Karpas-422 (cell line): ENCODE results near the gene CTNND2. TPM values are rescaled to one million over a fixed set of nuclear protein-coding genes. Genes with fewer than 3 reads are reported as not detected.

Experiments
- DNase-seq: peaks from one replicate; pipeline ENCODE4 v3.0.0-alpha.2; 2015
- H2AFZ ChIP-seq: fragments of 200-600 bp; sonication (generic); 2 replicates; pipeline ENCODE4 v1.6.1; 2014; ENCODE audit warnings: antibody characterized with exemption, low read length, mixed read lengths
- H3K27ac ChIP-seq: fragments of 200-600 bp; sonication (generic); 2 replicates; pipeline ENCODE4 v1.5.1; 2014; ENCODE audit warnings: mild to moderate bottlenecking, low read length, moderate library complexity
- H3K27me3 ChIP-seq: fragments of 200-600 bp; sonication (generic); 2 replicates; pipeline ENCODE4 v1.6.1; 2014; ENCODE audit warnings: low read length, mixed read lengths
- H3K36me3 ChIP-seq: fragments of 200-600 bp; sonication (generic); 2 replicates; pipeline ENCODE4 v1.6.1; 2014; ENCODE audit warnings: low read length, mixed read lengths; ENCODE audit not compliant: insufficient read depth
- H3K4me1 ChIP-seq: fragments of 200-600 bp; sonication (generic); 2 replicates; pipeline ENCODE4 v1.6.1; 2014; ENCODE audit warnings: mild to moderate bottlenecking, low read length, mixed read lengths
- H3K4me2 ChIP-seq: fragments of 200-600 bp; sonication (generic); 2 replicates; pipeline ENCODE4 v1.6.1; 2014; ENCODE audit warnings: low read length, low read depth, mild to moderate bottlenecking; ENCODE audit not compliant: poor library complexity, severe bottlenecking
- H3K4me3 ChIP-seq: fragments of 200-600 bp; sonication (generic); 2 replicates; pipeline ENCODE4 v1.5.1; 2014; ENCODE audit warnings: mild to moderate bottlenecking, antibody characterized with exemption, low read length, mixed read lengths
- H3K79me2 ChIP-seq: fragments of 200-600 bp; sonication (generic); 2 replicates; pipeline ENCODE4 v1.6.1; 2014; ENCODE audit warnings: mild to moderate bottlenecking, low read length, mixed read lengths
- H3K9ac ChIP-seq: fragments of 200-600 bp; sonication (generic); 2 replicates; pipeline ENCODE4 v1.6.0; 2014; ENCODE audit warnings: low read length
- H3K9me2 ChIP-seq: fragments of 200-600 bp; sonication (generic), shearing (Covaris generic); replicated peaks from 2 replicates; pipeline ENCODE4 v1.6.0; 2014; ENCODE audit warnings: mild to moderate bottlenecking, low read length, moderate library complexity; ENCODE audit not compliant: insufficient read depth
- H3K9me3 ChIP-seq: fragments of 300-700, 200-600 bp; sonication (generic); 2 replicates; pipeline ENCODE4 v1.6.1; 2014; ENCODE audit warnings: low read length, mixed read lengths
- H4K20me1 ChIP-seq: fragments of 200-600 bp; sonication (generic); 2 replicates; pipeline ENCODE4 v1.6.1; 2014; ENCODE audit warnings: mild to moderate bottlenecking, antibody characterized with exemption, low read length, low read depth; ENCODE audit not compliant: insufficient read depth
- total RNA-seq: library from RNA; depleted of rRNA; stranded (reverse); fragments of >200 nt; shearing (Covaris generic); gene quantifications from 2 replicates; pipeline ENCODE4 v1.2.3, GENCODE V29; 2014; ENCODE audit warnings: low replicate concordance

Gene CTNND2
- total RNA-seq, 1 experiment from 2014 or later: not detected

- DNase-seq: no peak
- no peaks in the 10 kb centered on the region for H3K36me3 ChIP-seq
Observed at GRCh38 chr5:11150976-11151375, 753.3 kb downstream of the CTNND2 start.

DNA sequence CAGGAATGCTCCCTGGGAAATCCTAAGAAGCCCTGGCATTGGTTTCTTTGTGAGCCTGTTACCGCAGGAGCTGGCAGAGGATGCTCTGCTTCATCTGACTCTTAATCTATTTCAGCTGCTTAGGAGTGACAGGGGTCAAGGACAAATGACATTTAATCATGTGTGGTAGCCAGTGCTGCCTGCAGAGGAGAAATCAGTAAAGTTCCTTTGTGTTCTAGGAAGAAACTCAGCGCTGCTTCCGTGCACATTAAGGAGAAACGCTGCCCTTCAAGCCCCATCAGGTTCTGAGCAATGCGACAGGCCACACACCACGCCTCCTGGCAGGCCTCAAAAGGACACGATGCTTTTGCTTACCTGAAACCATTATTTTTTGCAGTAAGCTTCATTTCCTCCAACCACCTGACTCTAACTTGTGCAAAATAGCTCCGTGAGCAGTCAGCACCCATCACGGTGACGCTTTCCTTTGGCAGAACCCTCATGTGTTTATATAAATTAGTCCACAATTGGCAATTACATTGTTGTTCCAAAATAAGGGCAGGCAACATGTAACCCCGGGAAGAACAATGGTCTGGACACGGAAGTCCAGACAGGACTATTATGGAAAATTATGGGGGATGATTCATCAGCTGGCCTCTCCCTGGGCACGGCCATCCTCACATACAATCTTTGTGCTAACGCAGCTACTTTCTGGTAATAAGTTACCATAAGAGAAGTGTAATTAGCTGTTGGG, 755.3 kb downstream of the CTNND2 start:
- DNase-seq: no peak
- Histone ChIP-seq H4K20me1 (no peaks in the 10 kb centered on the region), H3K9me2 (no peaks in the 10 kb centered on the region), H3K27me3 (no peaks in the 10 kb centered on the region), H3K79me2 (no peaks in the 10 kb centered on the region), H3K27ac (no peak overlapping the region), H2AFZ (no peak overlapping the region), H3K4me3 (no peak overlapping the region), H3K4me2 (no peak overlapping the region), H3K36me3 (no peaks in the 10 kb centered on the region), H3K4me1 (no peaks in the 10 kb centered on the region), H3K9me3 (no peaks in the 10 kb centered on the region), H3K9ac (no peak overlapping the region)

More at GRCh38 chr5:11150976-11151375, 753.3 kb downstream of the CTNND2 start:
- H3K9ac ChIP-seq: no peak overlapping the region
- H3K27ac ChIP-seq: no peak overlapping the region
- H3K4me2 ChIP-seq: no peak overlapping the region
- no peaks in the 10 kb centered on the region for H3K4me1 ChIP-seq
- no peaks in the 10 kb centered on the region for H3K9me2 ChIP-seq
- H3K4me3 ChIP-seq: no peak overlapping the region
- H3K27me3 ChIP-seq: no peaks in the 10 kb centered on the region
- H2AFZ ChIP-seq: no peak overlapping the region
- no peaks in the 10 kb centered on the region for H4K20me1 ChIP-seq
- H3K79me2 ChIP-seq: no peaks in the 10 kb centered on the region
- H3K9me3 ChIP-seq: no peaks in the 10 kb centered on the region

GRCh38 chr5:11146171-11146570, 758.1 kb downstream of the CTNND2 start:
- Histone ChIP-seq H3K79me2 (no peaks in the 10 kb centered on the region), H3K9me3 (no peaks in the 10 kb centered on the region), H3K9ac (no peak overlapping the region), H3K4me1 (no peaks in the 10 kb centered on the region), H3K4me3 (no peak overlapping the region), H3K36me3 (no peaks in the 10 kb centered on the region), H3K9me2 (no peaks in the 10 kb centered on the region), H3K4me2 (no peak overlapping the region), H3K27me3 (no peaks in the 10 kb centered on the region), H4K20me1 (no peaks in the 10 kb centered on the region), H3K27ac (no peak overlapping the region), H2AFZ (no peak overlapping the region)
- DNase-seq: no peak

GRCh38 chr5:11143456-11144267, 760.6 kb downstream of the CTNND2 start:
- H3K36me3 ChIP-seq: no peaks in the 10 kb centered on the region
- no peak overlapping the region for H3K27ac ChIP-seq
- no peak overlapping the region for H3K9ac ChIP-seq
- no peaks in the 10 kb centered on the region for H3K27me3 ChIP-seq
- no peak overlapping the region for H2AFZ ChIP-seq
- no peak for DNase-seq
- no peak overlapping the region for H3K4me2 ChIP-seq
- no peaks in the 10 kb centered on the region for H3K9me2 ChIP-seq
- H3K79me2 ChIP-seq: no peaks in the 10 kb centered on the region
- H3K9me3 ChIP-seq: no peaks in the 10 kb centered on the region
- no peaks in the 10 kb centered on the region for H3K4me1 ChIP-seq
- no peak overlapping the region for H3K4me3 ChIP-seq
- no peaks in the 10 kb centered on the region for H4K20me1 ChIP-seq

DNA sequence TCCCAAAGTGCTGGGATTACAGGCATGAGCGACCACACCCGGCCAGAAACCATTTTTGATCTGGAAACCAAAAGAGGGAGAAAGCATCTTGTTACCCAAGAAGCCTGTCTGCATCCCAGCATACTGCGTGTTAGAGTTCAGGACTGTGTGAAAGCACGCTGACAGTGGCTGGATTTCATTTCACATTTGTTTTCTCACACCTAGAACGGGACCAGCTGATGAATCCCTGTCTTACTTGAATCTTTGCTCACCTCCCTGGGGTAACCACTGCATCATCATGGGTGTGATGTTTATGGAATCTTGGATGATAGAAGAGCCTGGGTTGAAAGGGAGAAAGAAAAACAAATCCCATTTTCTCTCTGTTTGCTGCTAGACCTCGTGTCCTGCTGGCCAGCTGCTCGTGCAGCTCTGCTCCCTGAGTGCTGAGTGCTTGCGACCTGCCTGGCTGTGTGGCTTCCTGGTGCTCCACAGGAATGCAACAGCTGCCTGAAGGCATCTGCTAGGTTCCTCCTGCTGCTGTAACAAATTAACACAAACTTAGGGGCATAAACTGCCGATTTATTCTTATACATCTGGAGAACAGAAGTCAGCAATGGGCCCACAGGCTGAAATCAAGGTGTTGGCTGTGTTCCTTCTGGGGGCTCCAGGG, 764.9 kb downstream of the CTNND2 start:
- H3K9me2 ChIP-seq: no peaks in the 10 kb centered on the region
- no peak overlapping the region for H3K9ac ChIP-seq
- H3K4me3 ChIP-seq: no peak overlapping the region
- no peaks in the 10 kb centered on the region for H3K27me3 ChIP-seq
- no peaks in the 10 kb centered on the region for H3K36me3 ChIP-seq
- H4K20me1 ChIP-seq: no peaks in the 10 kb centered on the region
- no peak overlapping the region for H3K4me2 ChIP-seq
- H3K79me2 ChIP-seq: no peaks in the 10 kb centered on the region
- no peak overlapping the region for H3K27ac ChIP-seq
- no peaks in the 10 kb centered on the region for H3K4me1 ChIP-seq
- DNase-seq: no peak
- no peak overlapping the region for H2AFZ ChIP-seq
- no peaks in the 10 kb centered on the region for H3K9me3 ChIP-seq

GRCh38 chr5:11130131-11130530, 774.1 kb downstream of the CTNND2 start:
- Histone ChIP-seq H2AFZ (no peak overlapping the region), H3K27me3 (no peaks in the 10 kb centered on the region), H4K20me1 (no peaks in the 10 kb centered on the region), H3K27ac (no peak overlapping the region), H3K9me2 (no peaks in the 10 kb centered on the region), H3K9ac (no peak overlapping the region), H3K9me3 (no peaks in the 10 kb centered on the region), H3K4me1 (no peaks in the 10 kb centered on the region), H3K79me2 (no peaks in the 10 kb centered on the region), H3K36me3 (no peaks in the 10 kb centered on the region), H3K4me2 (no peak overlapping the region), H3K4me3 (no peak overlapping the region)
- DNase-seq: no peak

DNA sequence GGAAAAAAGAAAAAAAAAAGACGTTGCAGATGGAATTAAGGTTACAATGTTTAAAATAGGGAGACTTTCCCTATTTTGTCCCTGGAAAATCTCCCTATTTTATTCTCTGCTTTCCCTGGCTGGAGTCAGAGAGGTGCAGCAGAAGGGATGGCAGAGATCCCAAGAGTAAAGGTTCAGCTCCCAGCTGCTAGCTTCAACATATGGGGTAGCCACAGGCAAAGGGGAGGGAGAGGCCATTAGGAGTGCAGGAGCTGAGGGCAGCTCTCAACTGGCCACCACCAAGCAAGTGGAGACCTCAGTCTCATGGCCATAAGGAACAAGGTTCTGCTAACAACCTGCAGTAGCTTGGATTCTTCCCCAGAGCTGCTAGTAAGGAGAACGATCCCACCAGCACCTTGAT, 776.2 kb downstream of the CTNND2 start:
- Histone ChIP-seq H3K4me2 (no peak overlapping the region), H3K27ac (no peak overlapping the region), H3K36me3 (no peaks in the 10 kb centered on the region), H4K20me1 (no peaks in the 10 kb centered on the region), H3K9ac (no peak overlapping the region), H3K9me2 (no peaks in the 10 kb centered on the region), H3K4me1 (no peaks in the 10 kb centered on the region), H3K27me3 (no peaks in the 10 kb centered on the region), H3K9me3 (no peaks in the 10 kb centered on the region), H2AFZ (no peak overlapping the region), H3K4me3 (no peak overlapping the region), H3K79me2 (no peaks in the 10 kb centered on the region)
- DNase-seq: no peak

GRCh38 chr5:11126844-11127243, 777.4 kb downstream of the CTNND2 start:
- H3K27ac ChIP-seq: no peak overlapping the region
- H3K9me2 ChIP-seq: no peaks in the 10 kb centered on the region

More at GRCh38 chr5:11126844-11127243, 777.4 kb downstream of the CTNND2 start:
- no peak for DNase-seq
- H3K4me1 ChIP-seq: no peaks in the 10 kb centered on the region
- H3K36me3 ChIP-seq: no peaks in the 10 kb centered on the region
- no peak overlapping the region for H3K4me2 ChIP-seq
- no peaks in the 10 kb centered on the region for H3K27me3 ChIP-seq
- H3K9me3 ChIP-seq: no peaks in the 10 kb centered on the region
- no peak overlapping the region for H2AFZ ChIP-seq
- H4K20me1 ChIP-seq: no peaks in the 10 kb centered on the region
- H3K79me2 ChIP-seq: no peaks in the 10 kb centered on the region
- no peak overlapping the region for H3K4me3 ChIP-seq
- no peak overlapping the region for H3K9ac ChIP-seq
